SK-N-MC (cell line): ENCODE results near the gene ZDHHC7.

ENCODE experiments used
- EZH2 ChIP-seq: fragments of 200-600 bp; sonication (generic); IDR thresholded peaks from one replicate; pipeline ENCODE4 v1.6.1; 2017; ENCODE audit warnings: antibody characterized with exemption
- POLR2AphosphoS5 ChIP-seq: IDR thresholded peaks from 2 replicates; pipeline ENCODE4 v1.6.1; 2012; ENCODE audit warnings: mild to moderate bottlenecking, low read depth, low read length, borderline replicate concordance

DNA sequence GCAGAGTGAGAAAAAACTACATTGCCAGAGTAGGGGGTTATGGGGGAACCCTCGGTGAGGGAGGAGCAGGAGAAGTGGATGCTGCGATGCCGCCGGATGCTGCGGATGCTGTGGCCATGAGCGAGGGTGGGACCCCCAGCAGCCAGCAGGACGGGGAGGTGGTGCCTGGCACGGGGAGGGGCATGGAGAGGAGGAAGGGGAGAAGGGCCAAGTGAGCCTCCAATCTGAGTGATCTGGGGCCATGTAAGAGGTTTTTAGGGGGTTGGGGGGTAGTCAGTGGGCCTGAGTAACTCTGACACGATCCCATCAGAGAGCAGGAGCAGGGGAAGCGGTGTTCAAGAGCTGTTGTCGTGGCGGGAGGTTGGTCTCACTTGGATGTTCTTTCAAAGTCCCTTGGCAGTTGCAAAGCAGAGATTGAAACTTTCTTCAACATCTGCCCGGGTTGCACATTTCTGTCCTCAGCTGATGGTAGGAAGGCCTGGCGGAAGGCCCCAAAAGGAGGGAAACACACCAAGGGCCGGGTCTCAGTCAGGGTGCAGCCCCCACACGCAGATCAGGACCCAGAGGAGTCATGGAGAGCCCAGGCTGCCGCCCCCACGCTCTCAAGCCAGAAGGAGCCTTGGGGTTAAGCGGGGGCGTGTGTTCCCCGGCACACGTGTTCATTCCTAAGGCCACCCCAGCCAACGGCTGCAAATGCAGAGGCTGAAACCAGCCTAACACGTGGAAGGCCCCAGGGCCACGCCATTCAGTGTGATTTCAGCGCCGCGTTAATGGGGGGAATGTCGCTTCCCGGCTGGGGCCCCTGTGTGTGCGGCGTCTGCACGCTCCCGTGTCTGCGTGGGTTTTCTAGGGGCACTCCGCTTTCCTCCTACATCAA, 81.7 kb downstream of the ZDHHC7 start:
- no peak for TF ChIP-seq POLR2AphosphoS5
- no peak for TF ChIP-seq EZH2
